ENCODE results near the gene HOXA2. TPM values are rescaled to one million over a fixed set of nuclear protein-coding genes. Genes with fewer than 3 reads are reported as not detected.

The HOXA2 gene
- total and polyA plus RNA-seq, 2 of the 8 experiments (the other 6 are each of a cell fraction or from before 2014, with no cell fraction given) = not detected

GRCh38 chr7:27116031-27116961 lies 13.8 kb upstream of the HOXA2 start:
- Histone ChIP-seq H3K27me3 (replicated peaks in 1 of 4; ENCODE audit: control insufficient read depth in 3 of 4, extremely low read depth in 1 of 4, insufficient read depth in 3 of 4, low read length in 3 of 4) (peaks cover 96 to 99% (median 97%) of the 10 kb centered on the region in 4 experiments), H3K14ac (ENCODE audit: insufficient read length) (no peak overlapping the region), H2BK20ac (ENCODE audit: low read length) (no peak overlapping the region), H2AFZ (ENCODE audit: low read length) (no peak overlapping the region), H3K9me3 (ENCODE audit: insufficient read depth in 2 of 2, low read depth in 1 of 2, low read length in 1 of 2) (no peaks in the 10 kb centered on the region), H3K23me2 (ENCODE audit: low read depth, low read length) (no peaks in the 10 kb centered on the region; the same call in 1 of the 2 replicates), H3K18ac (ENCODE audit: extremely low read depth, low read length) (no peak overlapping the region; the same call in 1 of the 2 replicates), H3K23ac (ENCODE audit: insufficient read length) (no peak overlapping the region), H2BK120ac (replicated peaks; ENCODE audit: low read depth, low read length) (no peak overlapping the region), H3K27ac (ENCODE audit: low read depth, low read length) (no peak overlapping the region), H2AK5ac (ENCODE audit: low read depth, low read length) (no peak overlapping the region), H4K20me1 (replicated peaks in 1 of 2; ENCODE audit: control insufficient read depth in 1 of 2, insufficient read depth in 2 of 2, low read length in 2 of 2) (peaks cover 23 to 39% of the 10 kb centered on the region in 2 experiments), H2BK15ac (ENCODE audit: low read length) (no peak overlapping the region), H2BK12ac (ENCODE audit: low read depth, low read length) (0 out of 2 replicates have a peak overlapping the region, but pooled peaks have one; percentile 42), H3K4me2 (ENCODE audit: insufficient read depth in 1 of 2, low read depth in 2 of 2, low read length in 2 of 2) (no peak overlapping the region; a peak in 1 of 4 replicates), H4K8ac (ENCODE audit: extremely low read depth, insufficient read depth, low read length) (no peak overlapping the region), H3K79me2 (ENCODE audit: control insufficient read depth in 1 of 2, insufficient read depth in 2 of 2, low read length in 2 of 2) (no peaks in the 10 kb centered on the region), H3K9ac (replicated peaks in 1 of 4; ENCODE audit: extremely low read depth in 1 of 4, low read depth in 3 of 4, low read length in 3 of 4) (no peak overlapping the region), H3K79me1 (ENCODE audit: low read depth, low read length) (no peaks in the 10 kb centered on the region), H3K4ac (replicated peaks; ENCODE audit: insufficient read length, low read depth, low read length) (no peak overlapping the region), H3K36me3 (ENCODE audit: control insufficient read depth in 2 of 4, insufficient read depth in 4 of 4, low read length in 3 of 4) (no peaks in the 10 kb centered on the region; a peak in 2 of 8 replicates), H2BK5ac (ENCODE audit: low read depth, low read length) (no peak overlapping the region), H3K4me1 (replicated peaks in 1 of 4; ENCODE audit: control insufficient read depth in 3 of 4, insufficient read depth in 4 of 4, low read length in 3 of 4) (peaks cover 0 to 6% (median 1%) of the 10 kb centered on the region in 4 experiments; a peak in 4 of 7 replicates), H3K56ac (replicated peaks; ENCODE audit: insufficient read length, low read depth, low read length) (no peak overlapping the region), H4K5ac (ENCODE audit: insufficient read length, low read depth, low read length) (no peak overlapping the region), H3K4me3 (ENCODE audit: extremely low read depth in 1 of 4, insufficient read depth in 2 of 4, low read depth in 3 of 4, low read length in 4 of 4) (no peak overlapping the region), H4K91ac (replicated peaks; ENCODE audit: insufficient read length, low read length) (no peak overlapping the region)
- DNase-seq (ENCODE audit: low read depth in 1 of 2, low spot score in 2 of 2) = peak in 1 of 2 experiments; percentile 45
- CTCF ChIA-PET (ENCODE audit: partially characterized antibody) = interaction anchor here (0.7 to 4.8 kb wide), 9 partner anchors 10 to 66 kb away, joined by 3 to 33 read pairs (median 4); partner anchors contain the start of gene HOXA5
- POLR2A ChIA-PET (ENCODE audit: partially characterized antibody) = no interaction called here
- WGBS, 2 experiments (ENCODE audit: extremely low coverage in 1 of 2, insufficient coverage in 1 of 2, insufficient read length in 1 of 2, insufficient replicate concordance in 2 of 2, low coverage in 1 of 2, low lambda C conversion rate in 2 of 2, missing lambda C conversion rate in 1 of 2) = 19% methylated on average over 20 of the region's 20 CpGs; no CpG with 5 or more reads in 1 of the 2 experiments
- FAIRE-seq = no peak
- TF ChIP-seq MAX (IDR thresholded peaks at IDR 0.05) = no peak
- peak; percentile 18 for TF ChIP-seq CBX8 (IDR thresholded peaks at IDR 0.05; ENCODE audit: borderline replicate concordance, low read depth, low read length)
- no peak for TF ChIP-seq GABPA (IDR thresholded peaks at IDR 0.05; ENCODE audit: borderline replicate concordance, insufficient read depth, low read length)
- no peak for TF ChIP-seq CTBP2 (IDR thresholded peaks at IDR 0.05; ENCODE audit: borderline replicate concordance, insufficient read depth, insufficient read length, low read length)
- no peak for TF ChIP-seq CHD1 (IDR thresholded peaks at IDR 0.05; ENCODE audit: low read depth, low read length)
- TF ChIP-seq SIX5 (IDR thresholded peaks at IDR 0.05; ENCODE audit: low read depth, low read length) = no peak
- no peak for TF ChIP-seq POU5F1 (IDR thresholded peaks at IDR 0.05; ENCODE audit: low read depth, low read length)
- no peak for TF ChIP-seq TBP (IDR thresholded peaks at IDR 0.05; ENCODE audit: low read depth, low read length)
- no peak for TF ChIP-seq GTF2F1 (IDR thresholded peaks at IDR 0.05; ENCODE audit: borderline replicate concordance, low read depth, low read length)
- no peak for TF ChIP-seq SP1 (IDR thresholded peaks at IDR 0.05; ENCODE audit: low read depth, low read length)
- TF ChIP-seq HDAC2 (IDR thresholded peaks at IDR 0.05; ENCODE audit: borderline replicate concordance in 1 of 2, low read depth in 2 of 2, low read length in 2 of 2) = no peak
